Activated CD4-positive, alpha-beta T cell treated with anti-CD3 and anti-CD28 coated beads, Interleukin-10, Interleukin-2, amounts not matched to agents 100 ng/mL and 50 ng/mL, durations not matched to agents 16 hours and 8 hours (primary cell): ENCODE results near the gene DGKA.
"Not testable (repeated sequence)": the region's sequence is repeated elsewhere in the genome, so short reads cannot be mapped to it uniquely, and the experiment has no call there.

Experiments used
- DNase-seq: peaks from one replicate; pipeline ENCODE4 v3.0.0-alpha.2; 2020

Gene DGKA

GRCh38 chr12:55999999-56000540, 69.1 kb downstream of the DGKA start:
- DNase-seq: not testable (repeated sequence)

DNA sequence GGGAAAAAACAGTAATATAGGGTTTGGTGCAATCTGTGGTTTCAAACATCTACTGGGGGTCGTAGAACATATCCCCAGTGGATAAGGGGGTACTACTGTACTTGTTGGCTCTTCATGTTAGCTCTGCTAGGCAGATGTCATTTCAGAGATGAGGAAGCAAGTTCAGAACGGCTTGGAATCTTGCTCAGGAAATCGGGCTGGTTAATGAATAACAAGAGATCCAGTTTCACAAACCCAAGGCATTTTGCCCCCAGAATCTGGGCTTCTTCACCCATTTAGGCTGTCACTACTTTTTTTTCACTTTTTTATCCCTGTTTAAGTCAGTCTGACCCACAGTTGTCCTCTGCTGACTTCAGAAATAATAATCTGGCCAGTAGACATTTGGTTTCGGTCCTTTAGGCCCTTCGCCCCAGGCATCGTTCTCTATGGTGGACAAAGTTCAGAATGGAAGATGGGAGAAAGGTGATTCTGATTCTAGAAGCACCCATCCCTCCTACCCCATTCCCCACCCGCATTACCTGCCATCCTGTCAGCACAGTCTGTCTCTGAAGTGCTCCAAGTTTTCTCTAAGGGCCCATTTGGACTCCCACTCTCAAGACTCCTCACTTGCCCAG, 70.6 kb downstream of the DGKA start:
- DNase-seq: no peak

- not testable (repeated sequence) for DNase-seq
Measured at GRCh38 chr12:56003376-56003775, 72.4 kb downstream of the DGKA start.
